Right lobe of liver (tissue), 6 donors: ENCODE data around the gene MRGPRG. TPM values are rescaled to one million over a fixed set of nuclear protein-coding genes. Genes with fewer than 3 reads are reported as not detected.

Source experiments
- ATAC-seq, 4 donors: fragments of 200-7000 bp; cut with Tn5 transposase; one replicate each; pipeline ENCODE4 v1.9.1; 2020; ENCODE audit warnings: mild to moderate bottlenecking in 4 of 4, moderate library complexity in 4 of 4
- DNase-seq, 3 donors: peaks; one replicate each; pipeline ENCODE4 v3.0.0-alpha.2; 2020
- H3K27ac ChIP-seq, 3 donors: fragments of 200-600 bp; one replicate each; pipeline ENCODE4 v1.8.0; 2022
- H3K27me3 ChIP-seq, 2 donors: fragments of 200-600 bp; one replicate each; pipeline ENCODE4 v1.8.0; 2022
- H3K36me3 ChIP-seq, 4 donors: fragments of 200-600 bp; sonication (generic) in 1 of 4; one replicate each; pipeline versions ENCODE4 v1.5.1 to v1.8.0; 2017 to 2022; ENCODE audit warnings: control low read depth in 1 of 4
- H3K4me1 ChIP-seq, 4 donors: fragments of 200-600 bp; sonication (generic) in 1 of 4; one replicate each; pipeline versions ENCODE4 v1.5.1 to v1.8.0; 2017 to 2022; ENCODE audit warnings: control low read depth in 1 of 4
- H3K4me3 ChIP-seq, 3 donors: fragments of 200-600 bp; one replicate each; pipeline ENCODE4 v1.8.0; 2022
- H3K9me3 ChIP-seq, 4 donors: fragments of 200-600 bp; sonication (generic) in 1 of 4; one replicate each; pipeline versions ENCODE4 v1.5.1 to v1.8.0; 2017 to 2022; ENCODE audit warnings: control low read depth in 1 of 4
- CTCF ChIP-seq, 4 donors: fragments of 200-600 bp in 3 of 4; fragments of 450-650 bp in 1 of 4; IDR thresholded peaks; one replicate each; pipeline versions ENCODE4 v1.5.1 to v1.8.0; 2016 to 2022; ENCODE audit warnings: antibody characterized with exemption in 4 of 4, mild to moderate bottlenecking in 2 of 4
- POLR2A ChIP-seq: fragments of 450-650 bp; IDR thresholded peaks from one replicate; pipeline ENCODE4 v1.6.1; 2017; ENCODE audit warnings: antibody characterized with exemption, mild to moderate bottlenecking
- WGBS: methylation state at CpG from one replicate; pipeline ENCODE4 v1.1.6; 2018; ENCODE audit warnings: low coverage, low lambda C conversion rate; ENCODE audit not compliant: insufficient coverage; ENCODE audit errors: missing lambda C conversion rate; 5-methylcytosine and 5-hydroxymethylcytosine counted together
- intact Hi-C, 2 donors: fragments of 100-400 bp; cut with DNase I; formaldehyde crosslinking; loops; one replicate each; pipeline versions ENCODE4 v1.11.2 to v1.14.1; 2022
- total RNA-seq, 6 experiments: library from RNA; depleted of rRNA in 2 of 6; stranded (reverse); fragments of >200 nt in 2 of 6; fragmentation: NEBNext Ultra II Directional in 3 of 6; extraction: Animal tissue kit (Norgen Biotek cat#: 25700) in 3 of 6; gene quantifications; one replicate each; pipeline versions ENCODE4 v1.1.0 to v1.2.4, GENCODE V29; 2016 to 2023
- donor health status: DM: no; HTN: yes; CAD: no.
- donor health status: DM: no; HTN: no; CAD: no.
- donor health status: DM: no; HTN: no; CAD: no.
- donor health status: DM: no; HTN: yes; CAD: no.
- donor health status: DM: no; HTN: yes; CAD: no.

MRGPRG gene
- total RNA-seq, 6 experiments from 2014 or later = not detected

- H3K27me3 ChIP-seq = no peaks in the 10 kb centered on the region
- TF ChIP-seq CTCF (IDR thresholded peaks at IDR 0.05) (no peak), POLR2A (no peak)
- ATAC-seq (no peak), DNase-seq (peak in 1 of 3 donors; percentile 31)
- H3K27ac ChIP-seq = no peak overlapping the region
- H3K4me3 ChIP-seq = no peak overlapping the region
- intact Hi-C loops = no loop called here
- no peaks in the 10 kb centered on the region for H3K9me3 ChIP-seq
- H3K4me1 ChIP-seq = no peaks in the 10 kb centered on the region
- 53% methylated on average over 4 of the region's 15 CpGs for WGBS
- H3K36me3 ChIP-seq = no peaks in the 10 kb centered on the region
These were observed 17.5 kb downstream of the MRGPRG start for GRCh38 chr11:3201112-3201581.

DNA sequence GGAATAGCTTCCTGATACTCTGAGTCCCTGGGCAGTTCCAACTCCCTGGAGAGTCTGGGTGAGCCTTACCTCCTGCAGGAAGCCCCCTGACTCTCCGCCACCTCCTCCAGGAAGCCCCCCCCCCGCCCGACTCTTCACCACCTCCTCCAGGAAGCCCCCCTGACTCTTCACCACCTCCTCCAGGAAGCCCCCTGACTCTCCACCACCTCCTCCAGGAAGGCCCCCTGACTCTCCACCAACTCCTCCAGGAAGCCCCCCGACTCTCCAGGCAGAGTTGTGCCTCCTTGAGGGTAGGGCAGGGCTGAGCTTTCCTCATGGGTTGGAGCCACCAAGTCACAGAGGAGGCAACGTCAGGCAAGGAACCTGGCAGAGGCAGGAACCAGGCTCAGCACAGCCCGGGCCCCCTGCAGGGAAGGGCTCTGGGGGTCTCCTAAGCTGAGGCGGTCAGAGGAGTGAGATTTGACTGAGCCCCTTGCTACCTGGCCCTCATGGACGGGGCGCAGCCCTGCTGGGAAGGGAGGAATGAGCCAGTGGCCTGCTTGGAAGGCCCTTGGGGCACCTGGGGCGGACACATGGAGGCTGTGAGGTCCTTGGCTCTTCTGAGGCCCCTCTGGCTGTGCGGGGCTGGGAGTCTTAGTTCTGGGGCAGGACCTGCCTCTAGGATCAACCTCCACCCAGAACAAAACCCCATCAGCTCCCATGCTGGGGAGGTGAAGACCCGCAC is 18.1 kb downstream of the MRGPRG start:
- Histone ChIP-seq H3K9me3 (no peaks in the 10 kb centered on the region), H3K36me3 (no peaks in the 10 kb centered on the region), H3K4me3 (no peak overlapping the region), H3K27ac (no peak overlapping the region), H3K27me3 (no peaks in the 10 kb centered on the region), H3K4me1 (no peaks in the 10 kb centered on the region)
- no peak for ATAC-seq
- TF ChIP-seq CTCF (IDR thresholded peaks at IDR 0.05) = no peak
- TF ChIP-seq POLR2A = no peak
- peak in 1 of 3 donors; percentile 27 for DNase-seq
- intact Hi-C loops = no loop called here
- 36% methylated on average over 5 of the region's 12 CpGs for WGBS

GRCh38 chr11:3199537-3200295 is 18.9 kb downstream of the MRGPRG start:
- ATAC-seq = peak in 1 of 4 donors; percentile 14
- WGBS = 62% methylated on average over 6 of the region's 19 CpGs
- peak in 1 of 3 donors; percentile 29 for DNase-seq

GRCh38 chr11:3198815-3199214 is 19.8 kb downstream of the MRGPRG start:
- DNase-seq (peak in 1 of 3 donors; percentile 25), ATAC-seq (no peak)
- H3K27me3 ChIP-seq = no peaks in the 10 kb centered on the region
- no peaks in the 10 kb centered on the region for H3K36me3 ChIP-seq
- 87% methylated on average over 6 of the region's 15 CpGs for WGBS
- no peaks in the 10 kb centered on the region for H3K9me3 ChIP-seq
- H3K4me3 ChIP-seq = no peak overlapping the region
- no peak for TF ChIP-seq CTCF (IDR thresholded peaks at IDR 0.05)
- TF ChIP-seq POLR2A = no peak
- intact Hi-C loops = no loop called here
- H3K4me1 ChIP-seq = no peaks in the 10 kb centered on the region
- H3K27ac ChIP-seq = no peak overlapping the region

More at GRCh38 chr11:3199537-3200295, 18.9 kb downstream of the MRGPRG start:
- TF ChIP-seq POLR2A (no peak), CTCF (IDR thresholded peaks at IDR 0.05) (no peak)
- no peaks in the 10 kb centered on the region for H3K27me3 ChIP-seq
- H3K9me3 ChIP-seq = no peaks in the 10 kb centered on the region
- no peak overlapping the region for H3K4me3 ChIP-seq
- intact Hi-C loops = no loop called here
- no peak overlapping the region for H3K27ac ChIP-seq
- no peaks in the 10 kb centered on the region for H3K4me1 ChIP-seq
- no peaks in the 10 kb centered on the region for H3K36me3 ChIP-seq
